CD4-positive, alpha-beta T cell treated with Interleukin-2 at 100 ng/mL for 4 hours (primary cell): ENCODE measurements around the gene CD300LD.
"Not testable (repeated sequence)": the region's sequence is repeated elsewhere in the genome, so short reads cannot be mapped to it uniquely, and the experiment has no call there.

Experiments
- DNase-seq: peaks from one replicate; pipeline ENCODE4 v3.0.0-alpha.2; 2020; ENCODE audit warnings: low spot score

The CD300LD gene

DNA sequence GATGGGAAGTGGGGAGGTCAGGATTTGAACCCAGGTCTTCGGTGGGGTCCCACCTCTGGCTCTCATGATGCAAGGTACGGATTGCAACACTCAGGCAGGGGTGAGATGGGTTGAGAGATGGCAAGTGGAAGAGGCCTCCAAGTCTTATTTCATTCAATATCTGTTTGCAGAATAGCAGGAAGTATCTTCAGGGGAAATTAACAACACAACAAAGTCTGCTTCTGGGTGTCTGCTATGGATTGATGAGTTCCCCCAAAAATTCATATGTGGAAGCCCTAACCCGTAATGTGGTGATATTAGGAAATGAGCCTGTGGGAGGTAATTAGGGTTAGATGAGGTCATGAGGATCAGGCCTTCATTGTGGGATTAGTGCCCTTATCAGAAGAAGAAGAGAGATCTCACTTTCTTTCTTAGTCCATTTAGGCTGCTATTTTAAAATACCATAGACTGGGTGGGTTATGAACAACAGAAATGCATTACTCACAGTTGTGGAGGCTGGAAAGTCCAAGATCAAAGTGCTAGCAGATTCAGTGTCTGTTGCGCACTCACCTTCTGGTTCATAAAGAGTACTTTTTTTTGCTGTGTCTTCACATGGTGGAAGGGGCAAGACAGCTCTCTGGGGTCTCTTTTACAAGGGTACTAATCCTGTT is 20.3 kb downstream of the CD300LD start:
- DNase-seq: no peak

DNA sequence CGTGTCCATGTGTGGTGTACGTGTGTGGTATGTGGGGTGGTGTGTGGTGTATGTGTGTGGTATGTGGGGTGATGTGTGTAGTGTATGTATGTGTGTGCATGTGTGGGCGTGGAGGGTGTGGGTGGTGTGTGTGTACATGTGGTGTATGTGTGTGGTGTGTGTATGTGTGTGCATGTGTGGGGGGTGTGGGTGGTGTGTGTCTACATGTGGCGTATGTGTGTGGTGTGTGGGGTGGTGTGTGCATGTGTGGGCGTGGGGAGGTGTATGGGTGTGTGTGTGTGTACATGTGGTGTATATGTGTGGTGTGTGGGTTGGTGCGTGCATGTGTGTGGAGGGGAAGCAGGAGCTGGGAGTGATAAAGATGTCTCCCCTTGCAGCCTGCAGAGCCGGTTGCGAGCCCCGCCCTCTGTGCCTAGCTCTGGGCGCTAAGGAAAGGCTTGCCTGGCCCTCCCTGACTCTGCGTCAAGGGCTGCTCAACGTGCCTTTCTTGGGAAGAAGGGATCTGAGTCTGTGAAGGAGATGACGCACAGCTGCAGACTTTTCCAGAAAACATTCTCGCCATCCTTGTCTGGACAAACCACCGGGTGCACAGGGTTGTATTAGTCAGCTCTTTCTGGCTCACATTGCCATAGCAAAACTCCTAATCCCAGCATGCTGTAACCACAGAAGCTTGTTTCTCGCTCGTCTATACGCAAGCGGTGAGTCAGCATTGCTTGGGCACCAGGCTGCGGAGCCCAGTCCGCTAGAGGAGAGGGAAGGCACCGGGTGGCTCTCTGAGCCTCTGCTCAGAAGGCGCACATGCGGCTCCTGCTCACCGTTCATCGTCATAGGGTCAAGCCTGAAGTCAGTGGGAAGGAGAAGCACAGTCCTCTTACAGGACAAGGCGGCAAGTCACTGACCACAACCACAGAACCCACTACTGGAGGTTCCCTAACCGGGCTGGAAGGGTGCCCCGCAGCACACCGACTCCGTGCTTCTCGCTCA is 22.8 kb downstream of the CD300LD start:
- DNase-seq: peak; percentile 14

DNA sequence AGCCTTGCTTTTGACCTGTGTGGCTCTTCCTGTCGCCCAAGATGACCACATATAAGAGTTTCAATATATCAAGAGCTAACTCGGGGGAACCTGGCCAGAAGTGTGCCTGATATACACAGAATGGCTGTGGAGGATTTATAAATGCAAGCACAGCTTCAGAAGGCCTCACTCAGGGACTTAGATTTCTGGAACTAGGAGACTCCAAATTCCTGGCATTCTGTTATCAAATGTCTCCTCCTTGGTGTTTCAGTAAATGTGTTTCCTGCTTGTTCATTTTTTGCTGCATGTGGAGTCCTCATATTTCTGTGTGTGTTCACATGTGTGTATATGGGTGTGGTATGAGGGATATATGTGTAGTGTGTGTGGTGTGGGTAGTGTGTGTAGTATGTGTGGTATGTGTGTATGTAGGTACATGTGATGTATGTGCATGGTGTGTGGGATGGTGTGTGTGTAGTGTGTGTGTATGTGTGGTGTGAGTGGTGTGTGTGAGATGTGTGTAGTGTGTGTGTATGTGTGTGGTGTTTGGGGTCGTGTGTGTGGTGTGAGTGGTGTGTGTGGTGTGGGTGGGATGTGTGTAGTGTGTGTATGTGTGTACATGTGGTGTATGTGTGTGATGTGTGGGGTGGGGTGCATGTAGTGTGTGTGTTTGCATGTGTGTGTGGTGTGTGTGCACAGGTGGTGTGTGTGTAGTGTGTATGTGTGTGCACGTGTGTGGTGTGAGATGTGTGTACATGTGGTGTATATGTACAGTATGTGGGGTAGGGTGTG is 23.8 kb downstream of the CD300LD start:
- no peak for DNase-seq

DNA sequence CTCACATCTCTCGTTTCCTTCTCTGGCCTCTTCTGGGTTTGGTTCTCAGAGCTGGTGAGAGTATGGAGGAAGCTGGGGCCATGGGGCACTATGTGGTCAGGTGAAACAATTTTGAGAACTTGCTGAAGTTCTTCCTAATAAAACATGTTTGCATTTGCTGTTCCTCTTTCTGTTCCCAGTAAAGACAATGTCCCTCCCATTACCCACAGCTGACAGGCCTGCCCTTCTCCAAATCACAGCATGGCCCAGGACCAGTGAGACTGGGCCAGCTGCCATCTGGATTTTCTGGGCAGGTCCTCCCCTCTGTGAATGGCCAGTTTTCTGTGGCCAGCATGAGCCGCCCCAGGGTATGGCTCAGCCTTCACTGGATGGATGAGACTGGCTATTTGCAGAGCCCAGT is 24.7 kb downstream of the CD300LD start, which contains the start of gene CD300H:
Gene CD300H, minus strand, starts transcription at position 113 of the 400 bp plus-strand sequence.
- DNase-seq: no peak

DNA sequence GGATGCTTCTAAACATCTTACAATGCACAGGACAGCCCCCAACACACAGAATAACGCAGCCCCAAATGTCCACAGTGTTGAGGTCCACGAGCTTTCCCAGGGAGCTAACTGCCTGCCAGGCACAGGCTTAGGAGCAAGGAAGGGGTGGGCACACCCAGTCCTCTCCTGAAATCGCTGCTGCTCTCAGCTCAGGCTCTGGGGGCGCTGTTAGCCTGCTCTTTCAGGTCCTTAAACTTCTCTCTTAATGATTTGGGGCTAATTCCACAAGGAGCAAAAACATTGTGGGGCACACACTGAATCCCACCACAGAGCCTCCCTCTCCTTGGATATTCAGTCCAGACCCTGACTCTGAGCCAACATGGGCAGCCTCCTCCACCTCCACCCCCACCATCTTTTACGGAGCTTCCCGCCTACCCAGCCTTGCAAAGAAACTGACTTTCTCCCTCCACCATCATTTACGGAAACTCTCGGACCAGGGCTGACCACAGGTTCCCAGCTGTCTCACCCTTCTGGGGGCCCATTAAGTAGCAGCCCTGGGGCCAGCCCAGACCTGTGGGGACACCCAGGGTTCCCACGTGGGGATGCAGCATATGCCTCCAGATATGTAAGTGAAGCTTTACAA is 25.8 kb downstream of the CD300LD start:
- DNase-seq: peak; percentile 29

DNA sequence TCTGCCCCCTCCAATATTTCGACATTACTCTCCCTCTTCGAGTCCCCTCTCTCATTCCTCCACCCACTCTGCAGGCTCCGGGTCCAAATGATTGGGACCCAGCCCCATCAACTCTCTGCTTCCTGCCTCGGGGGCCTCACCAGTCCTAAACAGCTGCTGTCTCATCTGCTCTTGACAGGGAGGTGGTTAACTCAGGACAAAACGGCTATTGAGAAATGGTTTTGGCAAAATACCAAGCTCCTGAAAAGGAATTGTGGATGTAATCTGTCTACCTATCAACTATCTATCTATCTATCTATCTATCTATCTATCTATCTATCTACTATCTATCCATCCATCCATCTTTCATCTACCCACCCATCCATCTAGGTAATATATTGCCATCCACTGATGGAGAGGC is 27.0 kb downstream of the CD300LD start:
- DNase-seq: no peak

DNA sequence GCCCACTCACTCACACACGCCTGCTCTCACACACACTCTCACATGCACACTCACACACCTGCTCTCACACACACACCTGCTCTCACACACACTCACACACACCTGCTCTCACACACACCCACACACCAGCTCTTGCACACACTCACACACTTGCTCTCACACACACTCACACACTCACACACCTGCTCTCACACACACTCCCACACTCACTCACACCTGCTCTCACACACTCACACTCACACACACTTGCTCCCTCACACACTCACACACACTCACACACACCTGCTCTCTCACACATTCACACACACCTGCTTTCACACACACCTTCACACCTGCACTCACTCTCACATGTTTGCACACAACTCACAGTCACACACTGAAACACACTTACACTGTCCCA is 28.7 kb downstream of the CD300LD start:
- DNase-seq: no peak

DNA sequence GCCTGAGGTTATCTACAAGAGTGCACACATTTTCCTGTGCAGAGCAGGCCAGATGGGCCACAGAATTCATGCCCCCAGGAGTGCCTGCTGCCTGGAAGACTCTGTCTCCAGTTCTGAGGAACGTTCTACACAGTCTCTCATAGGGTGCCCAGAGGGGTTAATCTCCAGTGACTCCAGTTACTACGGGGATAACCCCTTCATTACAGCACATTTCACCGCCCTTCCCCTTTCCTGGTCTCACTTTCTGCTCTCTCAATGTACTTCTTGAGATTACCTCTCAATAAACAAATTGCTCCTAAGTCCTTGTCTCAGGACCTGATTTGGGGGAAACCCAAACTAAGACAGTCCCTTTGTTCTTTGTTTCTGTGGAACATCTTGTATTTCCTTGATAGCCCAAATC is 30.5 kb downstream of the CD300LD start:
- no peak for DNase-seq

DNA sequence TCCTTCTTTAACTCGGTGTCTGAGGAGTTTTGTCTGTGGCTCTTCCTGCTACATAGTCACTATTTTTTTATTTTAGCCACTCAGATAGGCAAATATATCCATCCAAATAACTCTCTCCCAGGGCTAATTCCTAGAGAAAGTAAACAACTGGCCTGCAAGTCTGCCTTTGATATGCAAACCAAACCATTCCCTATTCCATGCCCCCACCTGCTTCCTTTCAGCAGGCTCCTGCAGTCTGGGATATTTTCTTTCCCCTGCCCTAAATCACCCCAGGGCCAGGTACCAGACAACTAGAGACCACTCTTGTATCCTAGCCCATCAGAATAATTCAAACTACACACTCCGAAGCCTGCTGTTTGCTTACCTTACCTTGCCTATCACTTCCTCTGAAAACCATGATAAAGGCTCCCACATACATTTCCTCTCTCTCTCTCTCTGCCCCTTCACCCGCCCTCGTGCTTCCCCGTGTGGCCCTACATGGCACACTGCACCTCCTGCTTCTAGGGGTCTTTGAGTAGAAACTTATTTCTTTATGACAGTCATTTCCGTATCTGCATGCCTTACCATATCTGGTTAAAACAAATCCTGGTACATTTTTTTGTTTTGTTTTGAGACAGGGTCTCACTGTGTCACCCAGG is 33.1 kb downstream of the CD300LD start:
- no peak for DNase-seq

DNA sequence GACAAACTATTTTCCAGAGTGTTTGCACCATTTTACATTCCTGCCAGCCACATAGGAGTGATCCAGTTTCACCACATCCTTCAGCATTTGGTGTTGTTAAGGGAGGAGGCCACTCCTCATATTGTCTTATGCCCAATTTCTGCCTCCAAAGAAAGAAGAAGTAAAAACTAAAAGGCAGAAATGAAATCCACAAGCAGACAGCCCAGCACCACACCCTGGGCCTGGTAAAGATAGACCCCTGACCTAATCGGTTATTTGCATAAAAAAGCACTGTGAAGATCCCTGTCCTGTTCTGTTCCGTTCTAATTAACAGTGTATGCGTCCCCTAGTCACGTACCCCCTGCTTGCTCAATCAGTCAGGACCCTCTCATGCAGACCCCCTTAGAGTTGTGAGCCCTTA is 33.7 kb downstream of the CD300LD start:
- DNase-seq: not testable (repeated sequence)

DNA sequence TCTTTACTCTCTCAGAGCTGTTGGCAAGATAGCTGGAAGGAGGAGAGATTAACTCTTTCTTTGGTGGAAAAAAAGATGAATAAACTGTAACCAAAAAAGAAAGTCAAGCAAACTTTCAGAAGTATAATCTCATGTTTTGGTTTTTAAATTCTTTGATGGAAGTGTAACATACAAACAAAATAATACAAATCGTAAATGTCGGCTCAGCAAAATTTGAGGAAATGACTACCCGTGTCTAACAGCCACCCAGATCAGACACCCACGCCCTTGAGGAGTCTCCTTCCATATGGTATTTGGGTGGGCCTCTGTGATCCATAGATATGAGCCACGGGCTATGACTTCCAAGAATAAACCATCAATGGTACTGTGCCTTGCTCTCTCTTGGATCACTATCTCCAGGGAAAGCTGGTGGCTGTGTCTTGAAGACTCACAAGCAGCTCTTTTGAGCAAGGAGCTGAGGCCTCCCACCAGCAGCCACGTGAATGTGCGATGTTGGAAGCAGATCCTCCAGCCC is 36.6 kb downstream of the CD300LD start:
- DNase-seq: no peak

DNA sequence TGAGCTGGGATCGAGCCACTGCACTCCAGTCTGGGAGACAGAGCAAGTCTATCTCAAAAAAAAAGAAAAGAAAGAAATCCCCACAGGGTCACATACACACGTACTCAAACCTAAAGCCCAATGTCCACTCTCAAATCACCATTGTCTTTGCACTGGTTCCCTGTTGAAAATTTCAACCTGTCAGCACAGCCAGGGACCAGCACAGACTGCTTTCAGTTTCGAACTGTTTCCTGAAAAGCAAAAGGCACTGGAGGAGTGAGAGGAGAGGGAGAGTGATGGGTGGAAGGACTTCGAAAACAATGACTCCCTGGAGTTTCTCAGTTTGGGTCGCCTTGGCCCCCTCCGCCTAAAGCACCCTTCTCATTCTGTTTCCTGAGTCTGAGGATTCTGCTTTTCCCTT is 37.2 kb downstream of the CD300LD start:
- no peak for DNase-seq

DNA sequence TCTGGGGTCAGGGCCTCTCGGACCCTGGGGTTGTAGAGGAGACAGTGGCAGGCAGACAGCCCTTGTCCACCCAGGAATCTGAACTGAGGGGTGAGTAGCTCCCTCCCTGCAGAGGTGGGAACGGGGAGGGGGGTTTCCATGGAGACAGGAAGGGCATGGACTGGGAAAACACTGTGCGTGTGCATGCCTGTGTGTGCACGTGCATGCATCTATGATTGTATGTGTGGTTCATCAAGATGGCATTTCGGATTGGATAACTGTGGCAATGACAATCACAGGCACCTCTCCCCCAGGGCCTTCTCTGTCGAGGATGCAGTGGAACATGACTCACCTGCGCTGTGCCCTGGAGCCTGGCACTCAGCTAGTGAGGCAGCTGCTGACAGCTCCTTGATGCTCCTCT is 40.0 kb downstream of the CD300LD start:
- DNase-seq: no peak

DNA sequence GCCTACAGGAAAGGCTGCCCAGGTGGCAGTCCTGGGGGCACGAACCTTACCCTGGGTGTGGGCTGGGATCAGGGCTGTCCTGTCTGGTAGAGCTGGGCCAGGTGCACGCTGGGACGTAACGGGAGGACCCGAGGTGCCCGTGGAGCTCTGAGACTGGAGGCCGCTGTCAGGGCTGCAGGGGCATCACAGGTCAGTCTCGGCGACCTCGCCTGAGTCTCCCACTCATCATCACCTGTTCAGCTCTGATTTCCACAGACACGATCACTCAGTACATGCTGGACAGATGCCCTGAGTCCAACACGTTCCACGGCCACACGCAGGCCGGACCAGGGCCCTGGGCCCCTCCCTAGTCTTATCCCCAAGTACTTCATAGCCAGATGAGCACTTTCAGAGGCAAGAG is 41.5 kb downstream of the CD300LD start:
- no peak for DNase-seq

DNA sequence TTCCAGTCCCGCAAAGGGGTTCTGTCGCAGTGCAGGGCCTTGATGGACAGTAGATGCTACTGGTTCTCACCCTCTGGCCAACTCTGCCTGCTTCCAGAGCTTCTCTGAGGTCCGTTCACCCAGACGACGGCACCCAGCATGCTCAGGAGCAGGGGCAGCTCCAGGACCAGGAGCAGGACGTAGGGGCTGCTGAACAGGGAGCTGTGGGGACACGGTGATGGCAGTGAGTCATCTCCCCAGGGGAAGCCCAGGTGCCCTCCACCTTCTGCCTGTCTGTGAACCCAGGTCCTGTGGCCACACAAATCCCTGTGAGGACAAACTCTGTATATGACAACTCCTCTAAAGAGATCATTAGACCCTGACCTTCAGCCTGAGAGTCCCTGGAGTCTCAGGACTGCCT is 42.7 kb downstream of the CD300LD start:
- no peak for DNase-seq

DNA sequence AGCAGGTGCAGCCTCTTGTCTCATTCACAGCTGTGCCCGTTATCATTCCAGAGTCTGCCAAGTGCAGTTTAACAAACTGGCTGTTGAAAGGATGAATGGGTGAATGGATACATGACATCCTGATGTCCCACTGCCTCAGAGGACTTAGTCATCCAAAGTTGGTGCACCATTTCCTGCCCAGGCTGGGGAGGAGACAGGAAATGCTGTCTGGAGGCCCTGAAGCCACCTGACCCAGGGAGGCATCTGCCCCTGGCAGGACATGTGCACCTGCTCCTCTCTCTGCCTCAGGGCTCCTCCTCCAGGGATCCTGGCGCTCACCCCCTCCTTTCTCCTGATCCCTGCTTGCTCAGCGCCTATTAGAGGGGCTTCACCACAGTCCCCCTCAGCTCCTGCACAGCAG is 44.3 kb downstream of the CD300LD start:
- DNase-seq: no peak

DNA sequence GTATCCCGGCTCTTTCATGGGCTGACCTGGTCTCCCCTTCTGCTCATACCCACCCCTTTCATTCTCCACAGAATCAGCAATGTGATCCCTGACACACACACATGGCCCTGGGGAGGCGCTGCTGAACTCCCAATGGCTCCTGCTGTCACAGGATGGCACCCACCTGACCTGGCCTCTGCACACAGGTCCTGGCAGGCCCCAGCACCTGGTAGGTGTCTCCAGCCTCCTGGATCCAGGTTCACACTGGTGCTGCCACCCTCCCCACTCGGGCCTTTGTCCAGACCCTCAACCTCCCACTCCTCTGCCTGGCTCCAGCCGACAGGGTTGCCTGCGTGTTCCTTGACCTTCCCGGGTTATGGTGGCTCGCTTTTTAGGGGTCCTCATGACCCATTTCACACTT is 44.8 kb downstream of the CD300LD start:
- DNase-seq: no peak

DNA sequence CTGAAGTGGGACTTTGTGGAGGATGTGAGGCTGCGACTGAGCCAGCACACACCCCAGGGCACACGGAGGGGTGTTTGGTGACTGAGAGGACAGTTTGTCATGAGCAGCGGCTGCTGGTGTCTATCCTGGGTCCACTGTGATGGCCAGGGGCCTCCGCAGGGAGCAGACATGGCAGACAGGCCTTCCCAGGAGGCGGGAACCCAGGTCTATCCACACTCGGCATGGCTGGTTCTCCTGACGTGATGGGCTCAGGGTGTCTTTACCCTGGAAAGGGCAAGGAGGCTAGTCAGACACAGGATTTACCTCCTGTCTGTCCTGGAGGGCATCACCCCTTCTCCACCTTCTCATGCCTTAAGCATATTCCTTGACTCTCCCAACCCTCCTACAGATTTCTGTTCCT is 45.5 kb downstream of the CD300LD start:
- DNase-seq: no peak

DNA sequence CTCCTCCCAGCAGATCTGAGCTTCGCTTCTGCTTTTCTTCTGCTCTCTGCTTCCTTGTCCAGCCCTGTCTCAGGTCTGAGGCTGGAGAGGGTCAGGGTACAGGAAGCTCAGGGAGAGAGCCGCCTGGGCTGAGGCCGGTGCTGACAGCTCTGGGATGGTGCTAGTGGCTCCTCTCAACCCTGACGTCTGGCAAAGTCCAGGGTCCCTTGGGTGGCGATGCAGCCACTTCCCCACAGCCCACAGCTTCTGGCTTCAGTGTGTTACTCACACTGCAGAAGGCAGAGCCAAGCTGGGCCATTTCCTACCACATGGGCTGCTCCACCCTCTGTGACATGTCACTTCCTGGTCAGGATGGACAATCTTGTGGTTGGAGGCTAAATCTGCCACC is 46.2 kb downstream of the CD300LD start, which contains the start of gene CD300C:
Gene CD300C, minus strand, starts transcription at position 273 of the 388 bp plus-strand sequence. CDS start 333 bp downstream, outside the sequence.
- no peak for DNase-seq

DNA sequence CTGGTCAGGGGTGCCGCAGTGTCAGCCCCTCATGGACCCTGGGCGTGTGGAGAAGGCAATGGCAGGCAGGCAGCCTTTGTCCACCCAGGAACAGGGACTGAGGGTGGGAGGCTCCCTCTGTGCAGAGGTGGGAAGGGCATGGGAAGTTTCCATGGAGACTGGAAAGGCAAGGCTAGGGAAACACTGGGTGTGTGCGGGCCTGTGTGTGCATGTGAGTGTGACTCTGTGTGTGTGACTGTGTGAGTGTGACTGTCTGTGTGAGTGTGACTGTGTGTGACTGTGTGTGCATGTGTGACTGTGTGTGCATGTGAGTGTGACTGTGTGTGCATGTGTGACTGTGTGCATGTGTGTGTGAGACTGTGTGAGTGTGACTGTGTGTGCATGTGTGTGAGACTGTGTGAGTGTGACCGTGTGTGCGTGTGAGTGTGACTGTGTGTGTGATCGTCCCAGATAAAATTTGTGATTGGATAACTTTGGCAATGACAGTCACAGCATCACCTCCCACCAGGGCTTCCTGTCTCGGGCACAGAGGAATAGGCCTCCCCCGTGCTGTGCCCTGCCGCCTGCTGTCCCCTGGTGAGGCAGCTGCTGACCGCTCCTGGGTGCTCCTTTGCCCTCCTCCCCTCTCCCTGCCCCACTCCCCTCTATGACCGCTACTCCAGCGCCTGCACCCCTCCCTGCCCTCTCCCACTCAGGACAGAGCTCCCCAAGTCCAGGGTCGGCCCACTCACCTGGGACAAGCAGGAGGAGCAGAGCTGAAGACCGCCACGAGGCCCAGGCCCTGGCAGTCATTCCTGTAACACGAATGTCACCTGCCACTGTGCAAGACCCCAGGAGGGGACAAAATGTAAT is 46.9 kb downstream of the CD300LD start:
- no peak for DNase-seq
